Ovary (tissue), 3 donors: ENCODE results near the gene RTCA.

Experiments
- EP300 ChIP-seq: sonication (generic); formaldehyde crosslinking; IDR thresholded peaks from one replicate; pipeline ENCODE4 v1.6.1; 2017; ENCODE audit warnings: antibody characterized with exemption
- POLR2A ChIP-seq: fragments of 450-650 bp; IDR thresholded peaks from one replicate; pipeline ENCODE4 v1.6.1; 2017; ENCODE audit warnings: antibody characterized with exemption, mild to moderate bottlenecking, moderate library complexity
- TF ChIP-seq, protein P1 (sequence below), 3 donors: fragments of 450-650 bp in 2 of 3; fragments of 200-600 bp in 1 of 3; IDR thresholded peaks; one replicate each; pipeline versions ENCODE4 v1.5.1 to v1.8.0; 2016 to 2022; ENCODE audit warnings: antibody characterized with exemption in 3 of 3, mild to moderate bottlenecking in 1 of 3
- donor health status: DM: no; HTN: no; CAD: no.

DNA sequence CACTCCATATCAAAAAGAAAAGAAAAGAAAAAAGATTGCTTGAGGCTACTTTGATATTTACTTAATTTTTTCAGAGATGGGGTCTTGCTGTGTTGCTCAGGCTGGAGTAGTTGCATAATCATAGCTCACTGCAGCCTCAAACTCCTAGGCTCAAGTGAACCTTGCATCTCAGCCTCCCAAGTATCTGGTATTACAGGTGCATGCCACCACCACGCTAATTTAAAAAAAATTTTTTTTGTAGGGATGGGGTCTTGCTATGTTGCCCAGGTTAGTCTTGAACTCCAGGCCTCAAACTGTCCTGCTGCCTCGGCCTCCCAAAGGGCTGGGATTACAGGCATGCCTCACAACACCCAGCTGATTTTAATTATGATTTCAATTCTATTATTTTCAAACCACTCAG is 38.2 kb downstream of the RTCA start:
- TF ChIP-seq POLR2A (no peak), EP300 (no peak)
- TF ChIP-seq, protein P1, sequence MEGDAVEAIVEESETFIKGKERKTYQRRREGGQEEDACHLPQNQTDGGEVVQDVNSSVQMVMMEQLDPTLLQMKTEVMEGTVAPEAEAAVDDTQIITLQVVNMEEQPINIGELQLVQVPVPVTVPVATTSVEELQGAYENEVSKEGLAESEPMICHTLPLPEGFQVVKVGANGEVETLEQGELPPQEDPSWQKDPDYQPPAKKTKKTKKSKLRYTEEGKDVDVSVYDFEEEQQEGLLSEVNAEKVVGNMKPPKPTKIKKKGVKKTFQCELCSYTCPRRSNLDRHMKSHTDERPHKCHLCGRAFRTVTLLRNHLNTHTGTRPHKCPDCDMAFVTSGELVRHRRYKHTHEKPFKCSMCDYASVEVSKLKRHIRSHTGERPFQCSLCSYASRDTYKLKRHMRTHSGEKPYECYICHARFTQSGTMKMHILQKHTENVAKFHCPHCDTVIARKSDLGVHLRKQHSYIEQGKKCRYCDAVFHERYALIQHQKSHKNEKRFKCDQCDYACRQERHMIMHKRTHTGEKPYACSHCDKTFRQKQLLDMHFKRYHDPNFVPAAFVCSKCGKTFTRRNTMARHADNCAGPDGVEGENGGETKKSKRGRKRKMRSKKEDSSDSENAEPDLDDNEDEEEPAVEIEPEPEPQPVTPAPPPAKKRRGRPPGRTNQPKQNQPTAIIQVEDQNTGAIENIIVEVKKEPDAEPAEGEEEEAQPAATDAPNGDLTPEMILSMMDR (IDR thresholded peaks at IDR 0.05), result no peak
